K562 (cell line): Measurements from ENCODE around the gene SPATS2. TPM values are rescaled to one million over a fixed set of nuclear protein-coding genes. Genes with fewer than 3 reads are reported as not detected.

Experiments used
- ATF7 ChIP-seq: fragments of 450-650 bp; IDR thresholded peaks from 2 replicates; pipeline ENCODE4 v1.7.1; 2014; ENCODE audit warnings: mild to moderate bottlenecking, moderate library complexity
- DMBX1 ChIP-seq: fragments of 250-450 bp; sonication (Bioruptor Pico); IDR thresholded peaks from 2 replicates; pipeline ENCODE4 v1.8.0; 2022; ENCODE audit warnings: inconsistent platforms, mild to moderate bottlenecking, moderate library complexity, borderline replicate concordance
- HNRNPH1 ChIP-seq: fragments of 200-400 bp; formaldehyde crosslinking; optimal IDR thresholded peaks from 2 replicates; pipeline ENCODE3; 2017; ENCODE audit warnings: low read depth, mild to moderate bottlenecking, low read length, moderate library complexity
- JUNB ChIP-seq: fragments of 450-650 bp; formaldehyde crosslinking; conservative IDR thresholded peaks from 2 replicates; pipeline ENCODE4 v1.4.0; 2020; ENCODE audit warnings: mild to moderate bottlenecking
- NR3C1 ChIP-seq: sonication (generic); formaldehyde crosslinking; IDR thresholded peaks from 2 replicates; pipeline ENCODE4 v1.8.1; 2022; ENCODE audit warnings: missing genetic modification reagents
- ZBTB1 ChIP-seq: sonication (generic); formaldehyde crosslinking; IDR thresholded peaks from 2 replicates; pipeline ENCODE4 v1.8.1; 2023; ENCODE audit warnings: missing genetic modification reagents, low read depth, mild to moderate bottlenecking, borderline replicate concordance
- polyA plus RNA-seq, 8 experiments: library from polyadenylated mRNA; depleted of rRNA in 4 of 8; stranded (reverse) in 5 of 8; unstranded in 3 of 8; fragments of >200 nt; fragmentation: Nextera tagmentation in 2 of 8; fragmentation: Illumina TruSeq in 1 of 8; extraction: Ambion mirVana in 2 of 8; extraction: Trizol in 1 of 8; gene quantifications; 2 replicates each; pipeline versions ENCODE4 v1.2.1 to v1.2.3, GENCODE V29; 2011 to 2014; ENCODE audit warnings: inconsistent platforms in 1 of 8, missing spikeins in 1 of 8
- total RNA-seq, 7 experiments: library from RNA; depleted of rRNA in 6 of 7; stranded (reverse); fragments of >200 nt in 6 of 7; fragmentation: Illumina TruSeq in 2 of 7; extraction: Trizol in 2 of 7; gene quantifications; 2 replicates each; pipeline versions ENCODE4 v1.2.1 to v1.2.3, GENCODE V29; 2011 to 2021; ENCODE audit warnings: low replicate concordance in 1 of 7
- TF ChIP-seq, protein P1 (sequence below): fragments of 450-650 bp; IDR thresholded peaks from 2 replicates; pipeline ENCODE4 v1.6.1; 2016; ENCODE audit warnings: mild to moderate bottlenecking, moderate library complexity
- TF ChIP-seq, protein P2 (sequence below): sonication (generic); formaldehyde crosslinking; IDR thresholded peaks from 2 replicates; pipeline ENCODE4 v1.9.0; 2022; ENCODE audit warnings: mild to moderate bottlenecking, missing genetic modification reagents
- TF ChIP-seq, protein P3 (sequence below): fragments of 450-650 bp; formaldehyde crosslinking; IDR thresholded peaks from 2 replicates; pipeline ENCODE4 v1.4.0; 2022; ENCODE audit warnings: mild to moderate bottlenecking, moderate library complexity
- TF ChIP-seq, protein P4 (sequence below), 2 experiments: fragments of 450-650 bp; IDR thresholded peaks; 2 replicates each; pipeline ENCODE4 v1.6.1; 2018; ENCODE audit warnings: mild to moderate bottlenecking in 2 of 2, low read depth in 1 of 2; ENCODE audit not compliant: partially characterized antibody in 2 of 2

SPATS2 gene
- total and polyA plus RNA-seq, 9 of the 15 experiments (the other 6 are each of a cell fraction or from before 2014, with no cell fraction given): 5.4 to 48.2 (median 17.5) TPM

DNA sequence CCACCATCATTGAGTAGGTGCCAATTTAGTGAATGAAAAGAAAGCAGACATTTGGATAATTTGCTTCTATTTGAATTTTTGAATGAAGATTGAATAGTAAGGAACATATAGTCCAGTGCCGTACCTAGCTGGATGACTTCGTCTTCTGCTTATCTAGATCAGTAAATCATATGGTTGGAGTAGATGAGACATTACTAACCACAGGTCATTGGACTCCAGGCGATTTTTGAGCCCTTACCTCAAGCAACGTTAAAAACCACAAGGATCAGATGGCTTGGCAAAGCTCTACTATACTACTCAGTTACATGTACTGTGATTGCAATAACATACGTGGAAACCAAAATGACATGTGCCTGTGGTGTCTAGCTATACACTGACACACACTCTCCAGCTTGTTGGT lies 1.7 kb upstream of the SPATS2 start (continued):
- TF ChIP-seq NR3C1 (CRISPR knock-in tag): no peak
- TF ChIP-seq ZBTB1 (CRISPR knock-in tag): no peak
- no peak for TF ChIP-seq JUNB (CRISPR knock-in tag)
- TF ChIP-seq, protein P1, sequence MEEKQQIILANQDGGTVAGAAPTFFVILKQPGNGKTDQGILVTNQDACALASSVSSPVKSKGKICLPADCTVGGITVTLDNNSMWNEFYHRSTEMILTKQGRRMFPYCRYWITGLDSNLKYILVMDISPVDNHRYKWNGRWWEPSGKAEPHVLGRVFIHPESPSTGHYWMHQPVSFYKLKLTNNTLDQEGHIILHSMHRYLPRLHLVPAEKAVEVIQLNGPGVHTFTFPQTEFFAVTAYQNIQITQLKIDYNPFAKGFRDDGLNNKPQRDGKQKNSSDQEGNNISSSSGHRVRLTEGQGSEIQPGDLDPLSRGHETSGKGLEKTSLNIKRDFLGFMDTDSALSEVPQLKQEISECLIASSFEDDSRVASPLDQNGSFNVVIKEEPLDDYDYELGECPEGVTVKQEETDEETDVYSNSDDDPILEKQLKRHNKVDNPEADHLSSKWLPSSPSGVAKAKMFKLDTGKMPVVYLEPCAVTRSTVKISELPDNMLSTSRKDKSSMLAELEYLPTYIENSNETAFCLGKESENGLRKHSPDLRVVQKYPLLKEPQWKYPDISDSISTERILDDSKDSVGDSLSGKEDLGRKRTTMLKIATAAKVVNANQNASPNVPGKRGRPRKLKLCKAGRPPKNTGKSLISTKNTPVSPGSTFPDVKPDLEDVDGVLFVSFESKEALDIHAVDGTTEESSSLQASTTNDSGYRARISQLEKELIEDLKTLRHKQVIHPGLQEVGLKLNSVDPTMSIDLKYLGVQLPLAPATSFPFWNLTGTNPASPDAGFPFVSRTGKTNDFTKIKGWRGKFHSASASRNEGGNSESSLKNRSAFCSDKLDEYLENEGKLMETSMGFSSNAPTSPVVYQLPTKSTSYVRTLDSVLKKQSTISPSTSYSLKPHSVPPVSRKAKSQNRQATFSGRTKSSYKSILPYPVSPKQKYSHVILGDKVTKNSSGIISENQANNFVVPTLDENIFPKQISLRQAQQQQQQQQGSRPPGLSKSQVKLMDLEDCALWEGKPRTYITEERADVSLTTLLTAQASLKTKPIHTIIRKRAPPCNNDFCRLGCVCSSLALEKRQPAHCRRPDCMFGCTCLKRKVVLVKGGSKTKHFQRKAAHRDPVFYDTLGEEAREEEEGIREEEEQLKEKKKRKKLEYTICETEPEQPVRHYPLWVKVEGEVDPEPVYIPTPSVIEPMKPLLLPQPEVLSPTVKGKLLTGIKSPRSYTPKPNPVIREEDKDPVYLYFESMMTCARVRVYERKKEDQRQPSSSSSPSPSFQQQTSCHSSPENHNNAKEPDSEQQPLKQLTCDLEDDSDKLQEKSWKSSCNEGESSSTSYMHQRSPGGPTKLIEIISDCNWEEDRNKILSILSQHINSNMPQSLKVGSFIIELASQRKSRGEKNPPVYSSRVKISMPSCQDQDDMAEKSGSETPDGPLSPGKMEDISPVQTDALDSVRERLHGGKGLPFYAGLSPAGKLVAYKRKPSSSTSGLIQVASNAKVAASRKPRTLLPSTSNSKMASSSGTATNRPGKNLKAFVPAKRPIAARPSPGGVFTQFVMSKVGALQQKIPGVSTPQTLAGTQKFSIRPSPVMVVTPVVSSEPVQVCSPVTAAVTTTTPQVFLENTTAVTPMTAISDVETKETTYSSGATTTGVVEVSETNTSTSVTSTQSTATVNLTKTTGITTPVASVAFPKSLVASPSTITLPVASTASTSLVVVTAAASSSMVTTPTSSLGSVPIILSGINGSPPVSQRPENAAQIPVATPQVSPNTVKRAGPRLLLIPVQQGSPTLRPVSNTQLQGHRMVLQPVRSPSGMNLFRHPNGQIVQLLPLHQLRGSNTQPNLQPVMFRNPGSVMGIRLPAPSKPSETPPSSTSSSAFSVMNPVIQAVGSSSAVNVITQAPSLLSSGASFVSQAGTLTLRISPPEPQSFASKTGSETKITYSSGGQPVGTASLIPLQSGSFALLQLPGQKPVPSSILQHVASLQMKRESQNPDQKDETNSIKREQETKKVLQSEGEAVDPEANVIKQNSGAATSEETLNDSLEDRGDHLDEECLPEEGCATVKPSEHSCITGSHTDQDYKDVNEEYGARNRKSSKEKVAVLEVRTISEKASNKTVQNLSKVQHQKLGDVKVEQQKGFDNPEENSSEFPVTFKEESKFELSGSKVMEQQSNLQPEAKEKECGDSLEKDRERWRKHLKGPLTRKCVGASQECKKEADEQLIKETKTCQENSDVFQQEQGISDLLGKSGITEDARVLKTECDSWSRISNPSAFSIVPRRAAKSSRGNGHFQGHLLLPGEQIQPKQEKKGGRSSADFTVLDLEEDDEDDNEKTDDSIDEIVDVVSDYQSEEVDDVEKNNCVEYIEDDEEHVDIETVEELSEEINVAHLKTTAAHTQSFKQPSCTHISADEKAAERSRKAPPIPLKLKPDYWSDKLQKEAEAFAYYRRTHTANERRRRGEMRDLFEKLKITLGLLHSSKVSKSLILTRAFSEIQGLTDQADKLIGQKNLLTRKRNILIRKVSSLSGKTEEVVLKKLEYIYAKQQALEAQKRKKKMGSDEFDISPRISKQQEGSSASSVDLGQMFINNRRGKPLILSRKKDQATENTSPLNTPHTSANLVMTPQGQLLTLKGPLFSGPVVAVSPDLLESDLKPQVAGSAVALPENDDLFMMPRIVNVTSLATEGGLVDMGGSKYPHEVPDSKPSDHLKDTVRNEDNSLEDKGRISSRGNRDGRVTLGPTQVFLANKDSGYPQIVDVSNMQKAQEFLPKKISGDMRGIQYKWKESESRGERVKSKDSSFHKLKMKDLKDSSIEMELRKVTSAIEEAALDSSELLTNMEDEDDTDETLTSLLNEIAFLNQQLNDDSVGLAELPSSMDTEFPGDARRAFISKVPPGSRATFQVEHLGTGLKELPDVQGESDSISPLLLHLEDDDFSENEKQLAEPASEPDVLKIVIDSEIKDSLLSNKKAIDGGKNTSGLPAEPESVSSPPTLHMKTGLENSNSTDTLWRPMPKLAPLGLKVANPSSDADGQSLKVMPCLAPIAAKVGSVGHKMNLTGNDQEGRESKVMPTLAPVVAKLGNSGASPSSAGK: no peak
- TF ChIP-seq DMBX1: no peak
- TF ChIP-seq, protein P2, sequence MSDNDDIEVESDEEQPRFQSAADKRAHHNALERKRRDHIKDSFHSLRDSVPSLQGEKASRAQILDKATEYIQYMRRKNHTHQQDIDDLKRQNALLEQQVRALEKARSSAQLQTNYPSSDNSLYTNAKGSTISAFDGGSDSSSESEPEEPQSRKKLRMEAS: no peak
- TF ChIP-seq ATF7: peak; percentile 56
- TF ChIP-seq, protein P3, sequence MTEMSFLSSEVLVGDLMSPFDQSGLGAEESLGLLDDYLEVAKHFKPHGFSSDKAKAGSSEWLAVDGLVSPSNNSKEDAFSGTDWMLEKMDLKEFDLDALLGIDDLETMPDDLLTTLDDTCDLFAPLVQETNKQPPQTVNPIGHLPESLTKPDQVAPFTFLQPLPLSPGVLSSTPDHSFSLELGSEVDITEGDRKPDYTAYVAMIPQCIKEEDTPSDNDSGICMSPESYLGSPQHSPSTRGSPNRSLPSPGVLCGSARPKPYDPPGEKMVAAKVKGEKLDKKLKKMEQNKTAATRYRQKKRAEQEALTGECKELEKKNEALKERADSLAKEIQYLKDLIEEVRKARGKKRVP (CRISPR knock-in tag): no peak
- TF ChIP-seq, protein P4, sequence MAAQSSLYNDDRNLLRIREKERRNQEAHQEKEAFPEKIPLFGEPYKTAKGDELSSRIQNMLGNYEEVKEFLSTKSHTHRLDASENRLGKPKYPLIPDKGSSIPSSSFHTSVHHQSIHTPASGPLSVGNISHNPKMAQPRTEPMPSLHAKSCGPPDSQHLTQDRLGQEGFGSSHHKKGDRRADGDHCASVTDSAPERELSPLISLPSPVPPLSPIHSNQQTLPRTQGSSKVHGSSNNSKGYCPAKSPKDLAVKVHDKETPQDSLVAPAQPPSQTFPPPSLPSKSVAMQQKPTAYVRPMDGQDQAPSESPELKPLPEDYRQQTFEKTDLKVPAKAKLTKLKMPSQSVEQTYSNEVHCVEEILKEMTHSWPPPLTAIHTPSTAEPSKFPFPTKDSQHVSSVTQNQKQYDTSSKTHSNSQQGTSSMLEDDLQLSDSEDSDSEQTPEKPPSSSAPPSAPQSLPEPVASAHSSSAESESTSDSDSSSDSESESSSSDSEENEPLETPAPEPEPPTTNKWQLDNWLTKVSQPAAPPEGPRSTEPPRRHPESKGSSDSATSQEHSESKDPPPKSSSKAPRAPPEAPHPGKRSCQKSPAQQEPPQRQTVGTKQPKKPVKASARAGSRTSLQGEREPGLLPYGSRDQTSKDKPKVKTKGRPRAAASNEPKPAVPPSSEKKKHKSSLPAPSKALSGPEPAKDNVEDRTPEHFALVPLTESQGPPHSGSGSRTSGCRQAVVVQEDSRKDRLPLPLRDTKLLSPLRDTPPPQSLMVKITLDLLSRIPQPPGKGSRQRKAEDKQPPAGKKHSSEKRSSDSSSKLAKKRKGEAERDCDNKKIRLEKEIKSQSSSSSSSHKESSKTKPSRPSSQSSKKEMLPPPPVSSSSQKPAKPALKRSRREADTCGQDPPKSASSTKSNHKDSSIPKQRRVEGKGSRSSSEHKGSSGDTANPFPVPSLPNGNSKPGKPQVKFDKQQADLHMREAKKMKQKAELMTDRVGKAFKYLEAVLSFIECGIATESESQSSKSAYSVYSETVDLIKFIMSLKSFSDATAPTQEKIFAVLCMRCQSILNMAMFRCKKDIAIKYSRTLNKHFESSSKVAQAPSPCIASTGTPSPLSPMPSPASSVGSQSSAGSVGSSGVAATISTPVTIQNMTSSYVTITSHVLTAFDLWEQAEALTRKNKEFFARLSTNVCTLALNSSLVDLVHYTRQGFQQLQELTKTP (IDR thresholded peaks at IDR 0.05; ENCODE audit: low read depth in 1 of 2, partially characterized antibody in 2 of 2): no peak
- no peak for TF ChIP-seq HNRNPH1
